Caco-2 (cell line): ENCODE results near the gene EPX. TPM values are rescaled to one million over a fixed set of nuclear protein-coding genes. Genes with fewer than 3 reads are reported as not detected.

Source experiments
- BruUV-seq: library from RNA; stranded (reverse); fragments of 400-500 nt; replicated peaks from 2 replicates; lab custom pipeline; 2021; lab: Mats Ljungman, UMichigan
- CTCF ChIA-PET: fragments of 300-600 bp; sonication (Branson Sonifier 250); formaldehyde crosslinking; loops from one replicate; lab custom pipeline; 2022; ENCODE audit warnings: antibody characterized with exemption; lab: Charles Lee
- POLR2A ChIA-PET: fragments of 300-600 bp; sonication (Branson Sonifier 250); formaldehyde crosslinking; loops from one replicate; lab custom pipeline; 2022; ENCODE audit warnings: antibody characterized with exemption; lab: Charles Lee
- DNase-seq, 2 experiments: peaks; one replicate each; pipeline versions ENCODE4 v3.0.0 to v3.0.0-alpha.2; 2020 to 2022
- H3K27me3 ChIP-seq: replicated peaks from 2 replicates; pipeline ENCODE4 v1.6.0; 2011; ENCODE audit warnings: low read length; ENCODE audit not compliant: control insufficient read depth, insufficient read depth
- H3K36me3 ChIP-seq: 2 replicates; pipeline ENCODE4 v1.5.1; 2011; ENCODE audit warnings: low read length; ENCODE audit not compliant: control insufficient read depth, insufficient read depth
- H3K4me1 ChIP-seq: fragments of 250-450 bp; sonication (Bioruptor Pico); 2 replicates; pipeline ENCODE4 v1.5.1; 2020; ENCODE audit warnings: mild to moderate bottlenecking
- H3K4me3 ChIP-seq: 2 replicates; pipeline ENCODE4 v1.5.1; 2011; ENCODE audit warnings: low read depth, mild to moderate bottlenecking, control low read depth, low read length
- H3K9me3 ChIP-seq: fragments of 250-450 bp; sonication (Bioruptor Pico); 2 replicates; pipeline ENCODE4 v1.5.1; 2020; ENCODE audit warnings: mild to moderate bottlenecking, moderate library complexity
- H3K27ac Mint-ChIP-seq: one replicate; pipeline ENCODE4 v1.8.0; 2022; ENCODE audit warnings: mixed read lengths; ENCODE audit not compliant: unreplicated experiment
- H3K27me3 Mint-ChIP-seq: one replicate; pipeline ENCODE4 v1.8.0; 2022; ENCODE audit warnings: mixed read lengths; ENCODE audit not compliant: insufficient read depth, unreplicated experiment
- H3K36me3 Mint-ChIP-seq: one replicate; pipeline ENCODE4 v1.8.0; 2022; ENCODE audit warnings: mild to moderate bottlenecking, mixed read lengths; ENCODE audit not compliant: insufficient read depth, unreplicated experiment
- H3K4me1 Mint-ChIP-seq: one replicate; pipeline ENCODE4 v1.8.0; 2022; ENCODE audit warnings: low read depth, mixed read lengths; ENCODE audit not compliant: unreplicated experiment
- H3K4me3 Mint-ChIP-seq: one replicate; pipeline ENCODE4 v1.8.0; 2022; ENCODE audit warnings: mild to moderate bottlenecking, moderate library complexity, mixed read lengths; ENCODE audit not compliant: unreplicated experiment
- H3K9me3 Mint-ChIP-seq: one replicate; pipeline ENCODE4 v1.8.0; 2022; ENCODE audit warnings: mixed read lengths; ENCODE audit not compliant: unreplicated experiment
- intact Hi-C: fragments of 100-400 bp; cut with micrococcal nuclease; formaldehyde crosslinking; loops from one replicate; pipeline ENCODE4 v1.10.0; 2022; ENCODE audit not compliant: unreplicated experiment
- total RNA-seq: library from RNA; stranded (reverse); gene quantifications from 2 replicates; pipeline ENCODE4 v1.2.3, GENCODE V29; 2022
- TF ChIP-seq, protein P1 (sequence below), 2 experiments: fragments of 200-600 bp in 1 of 2; IDR thresholded peaks; 1 replicate in 1 of 2; 2 replicates in 1 of 2; pipeline versions ENCODE4 v1.5.1 to v1.8.0; 2011 to 2022; ENCODE audit warnings: antibody characterized with exemption in 1 of 2, control low read depth in 1 of 2, inconsistent platforms in 1 of 2, low read depth in 1 of 2, low read length in 1 of 2, mild to moderate bottlenecking in 1 of 2, moderate library complexity in 1 of 2; ENCODE audit not compliant: insufficient read depth in 1 of 2, severe bottlenecking in 1 of 2, unreplicated experiment in 1 of 2

Gene EPX
- total RNA-seq, 1 experiment from 2014 or later, result not detected

DNA sequence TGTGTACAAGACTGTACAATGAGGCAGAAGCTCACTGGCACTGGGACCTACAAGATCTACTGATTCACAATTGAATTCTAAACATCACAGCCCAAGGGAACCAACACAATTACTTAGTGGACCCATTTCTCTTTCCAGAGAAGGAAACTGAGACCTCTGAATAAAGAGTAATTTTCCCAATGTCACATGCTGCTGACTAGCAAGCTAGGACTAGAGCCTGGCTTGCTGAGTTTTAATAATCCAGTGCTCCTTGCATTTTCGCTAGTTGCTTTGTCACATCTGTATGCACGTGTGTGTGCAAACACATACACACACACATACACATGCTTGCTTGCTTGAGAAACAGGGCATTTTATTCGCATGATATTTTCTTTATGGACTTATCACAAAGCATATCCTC, 42.0 kb downstream of the EPX start:
- CTCF ChIA-PET, result no interaction called here

DNA sequence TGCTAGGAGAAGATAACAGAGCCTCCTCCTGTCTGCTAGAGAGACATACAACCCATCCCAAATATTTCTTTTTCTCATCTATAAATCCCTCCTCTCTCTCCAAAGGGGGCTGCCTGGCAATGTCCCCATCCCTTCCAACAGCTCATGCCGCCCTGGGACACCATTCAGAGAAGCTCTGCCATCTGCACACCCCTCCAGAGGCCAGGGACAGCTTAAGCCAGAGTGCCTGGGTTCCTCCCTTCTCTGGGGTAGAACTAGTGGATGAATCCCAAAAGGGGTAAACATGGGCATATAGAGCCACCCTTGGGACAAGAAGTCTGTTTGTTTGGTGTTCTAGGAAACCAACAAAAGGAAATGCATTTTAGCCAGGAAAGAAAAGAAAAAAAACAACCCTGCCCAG, 43.3 kb downstream of the EPX start:
- ChIA-PET POLR2A (no interaction called here), CTCF (no interaction called here)
- Mint-ChIP-seq H3K4me3 (no peak overlapping the region), H3K9me3 (no peaks in the 10 kb centered on the region), H3K27me3 (peaks cover 24% of the 10 kb centered on the region), H3K4me1 (no peaks in the 10 kb centered on the region), H3K36me3 (no peaks in the 10 kb centered on the region), H3K27ac (no peak overlapping the region)
- Histone ChIP-seq H3K4me3 (no peak overlapping the region), H3K9me3 (no peaks in the 10 kb centered on the region; the same call in 1 of the 2 replicates), H3K4me1 (no peaks in the 10 kb centered on the region), H3K36me3 (no peaks in the 10 kb centered on the region), H3K27me3 (no peaks in the 10 kb centered on the region; the same call in 1 of the 2 replicates)
- intact Hi-C loops, result no loop called here
- TF ChIP-seq, protein P1, sequence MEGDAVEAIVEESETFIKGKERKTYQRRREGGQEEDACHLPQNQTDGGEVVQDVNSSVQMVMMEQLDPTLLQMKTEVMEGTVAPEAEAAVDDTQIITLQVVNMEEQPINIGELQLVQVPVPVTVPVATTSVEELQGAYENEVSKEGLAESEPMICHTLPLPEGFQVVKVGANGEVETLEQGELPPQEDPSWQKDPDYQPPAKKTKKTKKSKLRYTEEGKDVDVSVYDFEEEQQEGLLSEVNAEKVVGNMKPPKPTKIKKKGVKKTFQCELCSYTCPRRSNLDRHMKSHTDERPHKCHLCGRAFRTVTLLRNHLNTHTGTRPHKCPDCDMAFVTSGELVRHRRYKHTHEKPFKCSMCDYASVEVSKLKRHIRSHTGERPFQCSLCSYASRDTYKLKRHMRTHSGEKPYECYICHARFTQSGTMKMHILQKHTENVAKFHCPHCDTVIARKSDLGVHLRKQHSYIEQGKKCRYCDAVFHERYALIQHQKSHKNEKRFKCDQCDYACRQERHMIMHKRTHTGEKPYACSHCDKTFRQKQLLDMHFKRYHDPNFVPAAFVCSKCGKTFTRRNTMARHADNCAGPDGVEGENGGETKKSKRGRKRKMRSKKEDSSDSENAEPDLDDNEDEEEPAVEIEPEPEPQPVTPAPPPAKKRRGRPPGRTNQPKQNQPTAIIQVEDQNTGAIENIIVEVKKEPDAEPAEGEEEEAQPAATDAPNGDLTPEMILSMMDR (IDR thresholded peaks at IDR 0.05; ENCODE audit: insufficient read depth in 1 of 2, low read depth in 1 of 2, low read length in 1 of 2, severe bottlenecking in 1 of 2, unreplicated experiment in 1 of 2), result no peak
- no TSS peak for BruUV-seq
- no peak for DNase-seq

More for the DNA sequence above, 42.0 kb downstream of the EPX start:
- Mint-ChIP-seq H3K36me3 (no peaks in the 10 kb centered on the region), H3K27ac (no peak overlapping the region), H3K4me3 (no peak overlapping the region), H3K4me1 (no peaks in the 10 kb centered on the region), H3K9me3 (no peaks in the 10 kb centered on the region), H3K27me3 (peaks cover 14% of the 10 kb centered on the region)
- no TSS peak for BruUV-seq
- POLR2A ChIA-PET, result no interaction called here
- TF ChIP-seq, protein P1 (IDR thresholded peaks at IDR 0.05; ENCODE audit: insufficient read depth in 1 of 2, low read depth in 1 of 2, low read length in 1 of 2, severe bottlenecking in 1 of 2, unreplicated experiment in 1 of 2), result no peak
- intact Hi-C loops, result no loop called here
- Histone ChIP-seq H3K9me3 (no peaks in the 10 kb centered on the region; the same call in 1 of the 2 replicates), H3K4me1 (no peaks in the 10 kb centered on the region), H3K27me3 (no peaks in the 10 kb centered on the region; the same call in 1 of the 2 replicates), H3K4me3 (no peak overlapping the region), H3K36me3 (no peaks in the 10 kb centered on the region)
- no peak for DNase-seq

DNA sequence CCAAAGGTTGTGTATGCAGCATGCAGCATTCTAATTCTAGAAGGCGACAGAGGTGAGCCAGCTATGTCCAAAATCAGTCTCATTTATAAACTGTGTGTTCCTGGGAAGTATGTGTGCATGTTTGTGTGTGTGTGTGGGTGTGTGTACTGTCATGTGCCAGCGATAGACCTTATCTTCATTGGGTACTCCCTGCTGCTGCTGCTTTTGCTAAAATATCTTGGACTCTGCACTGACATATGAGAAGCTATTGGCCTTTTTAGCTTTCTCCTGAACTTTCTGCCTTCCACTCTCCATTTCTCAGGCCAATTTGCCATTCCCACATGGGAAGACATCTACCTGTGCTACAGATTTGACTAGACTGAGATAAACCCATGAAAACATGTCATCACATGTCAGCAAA, 43.9 kb downstream of the EPX start:
- Mint-ChIP-seq H3K4me1 (no peaks in the 10 kb centered on the region), H3K27me3 (peaks cover 24% of the 10 kb centered on the region), H3K27ac (no peak overlapping the region), H3K36me3 (no peaks in the 10 kb centered on the region), H3K4me3 (no peak overlapping the region), H3K9me3 (no peaks in the 10 kb centered on the region)
- ChIA-PET POLR2A (no interaction called here), CTCF (interaction anchor here (0.6 kb wide), 1 partner anchor 56 kb away, joined by 3 read pairs; no protein-coding TSS in a partner anchor)
- BruUV-seq, result no TSS peak
- H3K36me3 ChIP-seq, result no peaks in the 10 kb centered on the region
- intact Hi-C loops, result no loop called here
- H3K4me1 ChIP-seq, result no peaks in the 10 kb centered on the region
- H3K27me3 ChIP-seq, result no peaks in the 10 kb centered on the region; the same call in 1 of the 2 replicates
- no peak overlapping the region for H3K4me3 ChIP-seq
- DNase-seq, result no peak
- TF ChIP-seq, protein P1 (IDR thresholded peaks at IDR 0.05; ENCODE audit: insufficient read depth in 1 of 2, low read depth in 1 of 2, low read length in 1 of 2, severe bottlenecking in 1 of 2, unreplicated experiment in 1 of 2), result no peak
- no peaks in the 10 kb centered on the region; the same call in 1 of the 2 replicates for H3K9me3 ChIP-seq
